OCI-LY1 (cell line): ENCODE measurements around the gene ADAM19.

ENCODE experiments used
- CTCF ChIP-seq: fragments of 200-600 bp; sonication (generic), shearing (Covaris generic); IDR thresholded peaks from 2 replicates; pipeline ENCODE4 v1.5.1; 2017; ENCODE audit warnings: mild to moderate bottlenecking, antibody characterized with exemption, low read length, moderate library complexity, mixed read lengths
- EZH2 ChIP-seq: fragments of 200-600 bp; sonication (generic), shearing (Covaris generic); IDR thresholded peaks from 2 replicates; pipeline ENCODE4 v1.8.0; 2017; ENCODE audit warnings: borderline replicate concordance, mixed run types, mild to moderate bottlenecking, antibody characterized with exemption, low read length, moderate library complexity, mixed read lengths

GRCh38 chr5:157563373-157563928 lies 12.1 kb downstream of the ADAM19 start:
- TF ChIP-seq CTCF (no peak), EZH2 (no peak)
